ENCODE results near the gene FRAS1.
"Not testable (repeated sequence)": the region's sequence is repeated elsewhere in the genome, so short reads cannot be mapped to it uniquely, and the experiment has no call there.

FRAS1 gene

DNA sequence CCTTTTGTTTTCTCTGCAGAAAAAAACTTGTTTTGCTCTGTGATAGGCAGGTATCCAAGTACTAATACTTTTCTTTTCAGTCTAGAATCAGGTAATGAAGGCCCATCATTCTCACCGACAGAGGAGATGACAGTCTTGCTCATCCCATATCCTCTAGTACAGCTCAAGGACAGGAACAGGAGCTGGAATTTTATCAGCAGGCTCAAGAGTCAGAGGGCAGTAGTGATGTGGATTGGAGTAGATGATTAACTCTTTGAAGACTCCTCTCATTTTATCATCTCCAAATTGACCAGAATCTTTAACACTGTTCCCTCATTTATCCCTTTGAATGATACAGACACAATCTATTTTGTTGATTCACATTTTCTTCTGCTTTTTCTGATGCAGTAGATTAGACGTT is 162.7 kb downstream of the FRAS1 start:
- no peak for DNase-seq

DNA sequence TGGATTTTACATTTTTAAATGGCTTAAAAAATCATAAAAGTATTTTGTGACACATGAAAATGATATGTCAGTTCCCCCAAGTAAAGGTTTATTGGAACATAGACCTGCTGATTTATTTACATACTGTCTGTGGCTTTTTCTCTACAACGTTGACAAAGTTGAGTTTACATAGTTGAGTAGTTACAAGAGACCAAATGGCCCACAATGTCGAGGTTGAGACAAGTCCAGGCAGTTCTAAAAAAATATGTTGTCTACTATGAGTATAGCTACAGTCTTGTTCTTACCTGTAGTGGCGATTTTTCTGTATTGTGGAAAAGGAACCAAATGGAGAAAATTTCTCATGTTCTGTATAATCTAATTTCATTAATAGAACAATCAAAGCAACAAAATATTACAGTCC is 163.2 kb downstream of the FRAS1 start:
- no peak for DNase-seq

- DNase-seq: no peak
Measured at GRCh38 chr4:78222575-78223186, 165.6 kb downstream of the FRAS1 start.

- DNase-seq: no peak
Measured at GRCh38 chr4:78225236-78225635, 168.1 kb downstream of the FRAS1 start.

- no peak for DNase-seq
Measured at GRCh38 chr4:78226279-78226678, 169.2 kb downstream of the FRAS1 start.

- no peak for DNase-seq
Measured at GRCh38 chr4:78227411-78228057, 170.4 kb downstream of the FRAS1 start.

DNA sequence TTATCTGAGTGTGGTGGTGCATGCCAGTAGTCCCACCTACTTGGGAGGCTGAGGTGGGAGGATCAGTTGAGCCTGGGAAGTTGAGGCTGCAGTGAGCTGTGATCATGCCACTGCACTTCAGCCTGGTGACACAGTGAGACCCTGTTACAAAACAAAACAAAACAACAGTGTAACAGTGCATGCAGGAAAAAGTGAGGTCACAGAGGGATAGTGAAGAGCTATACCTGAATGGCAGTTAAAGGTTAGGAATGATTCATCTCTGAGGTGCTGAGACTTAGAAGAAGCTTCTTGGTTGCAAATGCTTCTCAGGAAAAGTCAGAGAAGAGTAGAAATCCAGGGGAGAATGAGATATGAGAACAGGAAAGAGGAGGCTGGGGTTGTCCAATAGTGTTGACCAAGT is 178.7 kb downstream of the FRAS1 start:
- DNase-seq: no peak

DNA sequence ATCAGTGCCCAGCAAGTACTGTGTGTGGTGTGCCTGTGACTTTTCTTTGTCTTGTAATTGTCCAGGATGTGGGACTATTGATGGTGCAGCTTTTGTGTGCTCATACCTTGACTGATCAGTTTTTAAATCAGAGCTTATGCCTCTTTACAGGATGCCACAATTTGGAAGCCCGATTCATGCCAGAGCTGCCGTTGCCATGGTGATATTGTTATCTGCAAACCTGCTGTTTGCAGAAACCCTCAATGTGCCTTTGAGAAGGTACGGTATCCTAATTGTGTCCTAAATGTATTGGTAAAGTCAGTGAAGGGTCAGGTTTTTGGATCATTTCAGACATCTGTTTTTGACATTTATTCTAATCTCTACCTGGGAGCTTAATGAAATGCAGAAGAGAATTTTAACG is 180.2 kb downstream of the FRAS1 start:
- no peak for DNase-seq

DNA sequence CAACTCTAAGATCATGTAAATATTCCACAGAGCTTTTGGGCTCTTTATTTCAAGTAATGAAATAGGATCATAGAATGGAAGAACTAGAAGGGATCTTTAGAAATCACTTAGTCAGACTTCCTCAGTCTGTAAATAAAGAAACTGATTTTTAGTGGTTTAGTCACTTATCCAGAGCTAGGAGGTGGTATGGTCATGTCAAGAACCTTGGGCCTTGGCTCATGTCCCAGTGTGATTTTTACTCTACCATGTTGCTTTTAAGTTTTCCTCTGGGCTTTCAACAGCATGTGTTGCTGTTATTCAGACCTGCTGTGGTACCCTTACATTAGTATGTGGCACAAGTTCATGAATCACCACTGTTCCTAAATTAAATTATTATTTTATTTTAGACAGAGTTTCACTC is 184.9 kb downstream of the FRAS1 start:
- no peak for DNase-seq

DNA sequence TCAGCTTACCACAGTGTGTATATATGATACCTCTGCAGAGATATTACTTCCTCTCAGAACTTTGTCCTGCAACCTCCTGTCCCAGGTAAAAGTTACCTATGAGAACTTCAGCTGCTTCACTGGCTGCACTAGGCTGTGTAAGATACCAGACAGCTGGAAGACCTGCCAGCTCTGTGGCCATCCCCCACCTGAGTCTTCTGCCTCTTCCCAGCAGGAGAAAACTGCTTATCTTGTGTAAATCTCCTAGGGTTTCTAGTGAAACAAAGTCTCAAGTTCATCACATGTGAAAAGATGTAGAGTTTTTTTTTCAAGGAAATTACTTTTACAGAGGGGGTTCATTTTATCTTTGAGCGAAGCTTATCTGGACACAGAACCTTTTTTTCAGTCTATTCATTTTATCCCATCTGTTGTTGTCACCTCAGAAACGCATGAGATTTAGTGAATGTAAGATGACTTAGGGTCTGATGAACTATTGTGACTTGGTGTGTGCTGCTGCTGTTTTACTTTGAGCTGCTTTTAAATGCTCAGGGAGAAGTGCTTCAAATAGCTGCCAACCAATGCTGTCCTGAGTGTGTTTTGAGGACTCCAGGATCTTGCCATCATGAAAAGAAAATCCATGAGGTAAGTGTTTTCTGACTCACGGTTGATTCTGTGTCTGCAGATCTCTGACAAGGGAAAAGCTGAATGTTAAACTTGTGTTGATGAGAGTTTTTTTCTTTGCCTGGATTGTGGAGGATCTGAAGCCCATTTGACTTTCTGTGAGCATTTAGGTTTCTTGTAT is 187.8 kb downstream of the FRAS1 start:
- DNase-seq: no peak

GRCh38 chr4:78247536-78248285 is 190.6 kb downstream of the FRAS1 start:
- no peak for DNase-seq

GRCh38 chr4:78250500-78250899 is 193.4 kb downstream of the FRAS1 start:
- no peak for DNase-seq

GRCh38 chr4:78252773-78253172 is 195.7 kb downstream of the FRAS1 start:
- DNase-seq: not testable (repeated sequence)

- DNase-seq: no peak
Measured at GRCh38 chr4:78254893-78255292, 197.8 kb downstream of the FRAS1 start.

DNA sequence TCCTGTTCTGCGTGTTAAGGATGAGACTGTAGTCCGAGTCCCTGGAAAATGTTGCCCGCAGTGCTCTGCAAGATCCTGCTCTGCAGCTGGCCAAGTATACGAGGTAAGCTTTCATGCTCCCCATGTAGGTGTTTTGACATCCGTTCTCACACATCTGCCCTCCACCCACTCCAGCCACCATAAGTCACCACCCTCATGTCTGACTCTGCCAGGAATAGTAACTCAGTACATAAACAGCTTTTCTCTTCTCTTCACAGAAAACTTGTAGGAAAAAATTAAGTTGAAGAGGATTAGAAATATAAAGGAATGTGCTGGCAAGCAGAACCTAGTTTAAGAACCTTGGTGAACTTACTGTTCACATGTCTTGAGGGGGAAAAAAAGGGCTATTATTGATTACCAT is 207.9 kb downstream of the FRAS1 start:
- DNase-seq: no peak

DNA sequence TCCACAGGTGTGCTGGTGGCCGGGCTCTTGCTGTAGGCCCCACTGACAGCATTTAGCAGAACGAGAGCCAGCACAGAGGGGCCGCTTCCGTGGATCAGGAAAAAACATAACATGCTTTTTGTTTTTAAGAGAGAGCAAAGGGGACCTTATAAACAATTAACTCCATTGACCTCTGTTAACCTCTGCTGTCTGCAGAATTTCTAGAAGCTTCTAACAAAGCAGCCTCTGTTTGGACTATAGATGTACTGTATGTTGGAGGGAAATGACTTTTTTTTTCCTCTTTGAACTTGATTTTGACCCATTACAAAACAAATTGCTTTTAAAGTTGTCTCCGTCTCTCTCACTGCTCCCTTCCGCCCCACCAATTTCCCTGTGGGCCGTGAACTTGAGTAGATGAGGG is 210.7 kb downstream of the FRAS1 start:
- DNase-seq: no peak

GRCh38 chr4:78268597-78268996 is 211.5 kb downstream of the FRAS1 start:
- no peak for DNase-seq

GRCh38 chr4:78275450-78275849 is 218.3 kb downstream of the FRAS1 start:
- DNase-seq: not testable (repeated sequence)

DNA sequence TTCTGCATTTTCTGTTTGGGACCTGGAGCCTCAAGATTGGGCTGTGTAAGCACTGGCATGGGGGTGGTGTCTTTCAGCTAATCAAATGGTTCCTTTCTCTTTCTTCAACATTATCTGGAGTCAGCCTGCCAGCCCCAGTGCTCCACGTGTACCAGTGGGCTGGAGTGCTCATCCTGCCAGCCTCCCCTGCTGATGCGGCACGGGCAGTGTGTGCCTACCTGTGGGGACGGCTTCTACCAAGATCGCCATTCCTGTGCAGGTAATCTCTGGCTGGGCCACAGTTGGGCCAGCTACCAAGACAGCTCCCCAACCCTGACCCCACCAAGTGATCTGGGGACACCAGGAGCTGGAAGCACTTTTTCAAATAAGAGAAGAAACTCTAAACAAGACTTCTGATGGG is 229.2 kb downstream of the FRAS1 start:
- DNase-seq: no peak

DNA sequence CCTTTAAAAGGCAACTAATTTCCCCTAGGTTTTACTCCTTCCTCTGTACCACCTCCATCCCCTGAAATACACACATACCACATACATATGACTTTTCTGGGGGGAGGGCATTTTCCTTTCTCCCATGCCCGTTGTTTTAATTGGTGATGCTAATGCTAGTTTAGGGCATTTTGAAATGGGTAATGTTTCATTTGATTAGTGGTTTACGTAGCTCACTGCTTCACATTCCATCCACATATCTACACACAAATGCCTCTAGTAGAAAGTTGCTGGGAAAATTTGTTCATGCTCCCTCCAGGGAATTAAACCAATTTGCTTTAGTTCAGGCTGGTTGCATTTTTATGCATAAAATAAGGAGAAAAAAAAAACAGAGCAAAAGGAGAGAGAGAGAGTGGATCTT is 231.2 kb downstream of the FRAS1 start:
- no peak for DNase-seq

DNA sequence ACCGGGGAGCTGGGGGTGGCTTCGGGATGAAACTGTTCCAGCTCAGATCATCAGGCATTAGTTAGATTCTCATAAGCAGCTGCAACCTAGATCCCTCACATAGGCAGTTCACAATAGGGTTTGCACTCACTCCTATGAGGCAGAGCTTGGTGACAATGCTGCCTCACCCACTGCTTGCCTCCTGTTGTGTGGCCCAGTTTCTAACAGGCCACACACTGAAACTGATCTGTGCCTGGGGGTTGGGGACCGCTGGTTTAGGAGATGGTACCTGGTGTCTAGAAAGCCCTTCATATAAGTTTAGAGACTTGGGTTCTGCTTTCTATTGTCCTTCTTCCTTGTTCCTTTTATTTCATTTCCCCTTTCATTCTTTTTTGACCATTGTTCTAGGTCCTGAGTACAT is 234.2 kb downstream of the FRAS1 start:
- DNase-seq: no peak

GRCh38 chr4:78292341-78292740 is 235.2 kb downstream of the FRAS1 start:
- no peak for DNase-seq

GRCh38 chr4:78292856-78293255 is 235.7 kb downstream of the FRAS1 start:
- DNase-seq: no peak

DNA sequence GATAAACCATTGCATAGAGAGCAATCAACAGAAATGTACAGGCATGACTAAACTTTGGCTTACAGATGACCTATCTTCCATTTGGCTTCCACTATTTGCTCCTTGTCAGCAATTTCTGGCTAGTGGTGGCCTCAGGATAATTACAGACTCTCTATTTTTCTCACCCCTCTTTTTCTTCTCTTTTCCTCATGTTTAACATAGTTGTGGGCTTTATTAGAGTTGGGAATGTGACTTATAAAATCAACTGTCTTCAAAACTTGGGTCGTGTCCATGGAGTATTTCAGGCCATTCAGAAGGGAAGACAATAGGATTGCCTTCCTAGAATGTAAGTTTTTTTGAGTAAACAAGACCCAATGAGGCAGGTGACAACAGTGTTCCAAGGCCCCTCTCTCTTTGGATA is 236.2 kb downstream of the FRAS1 start:
- DNase-seq: no peak

Measured in bone marrow (tissue), 2 donors.